ENCODE measurements around the gene RBM28.
"Not testable (repeated sequence)": the region's sequence is repeated elsewhere in the genome, so short reads cannot be mapped to it uniquely, and the experiment has no call there.

RBM28 gene

DNA sequence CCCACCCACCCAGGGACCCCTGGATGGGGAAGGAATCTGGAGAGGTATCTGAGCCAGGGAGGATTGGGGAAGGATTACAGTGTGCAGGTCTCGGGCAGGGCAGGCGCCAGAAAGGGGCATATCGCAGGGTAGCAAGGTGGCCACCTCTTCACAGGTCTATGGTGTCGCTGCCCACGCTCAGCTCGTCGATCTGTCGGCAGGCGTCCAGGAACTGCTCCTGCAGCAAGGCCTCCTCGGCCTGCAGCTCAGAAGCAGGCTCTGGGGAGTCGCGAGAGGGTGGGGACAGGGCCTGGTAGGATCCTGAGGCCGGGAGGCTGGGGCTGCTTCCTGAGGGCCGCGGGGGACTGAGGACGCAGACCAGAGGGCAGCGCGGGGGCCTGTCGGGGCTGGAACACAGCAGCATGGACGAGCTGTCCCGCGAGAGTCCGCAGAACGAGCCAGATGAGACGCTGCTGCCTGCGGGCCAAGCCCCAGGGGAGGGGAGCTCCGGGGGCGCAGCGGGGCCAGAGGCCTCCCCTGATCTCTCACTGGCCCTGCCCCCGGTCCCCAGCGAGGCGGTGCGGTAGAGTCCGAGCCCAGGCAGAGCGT, 7.1 kb upstream of the RBM28 start:
- no peak for DNase-seq (ENCODE audit: low read depth in 3 of 3)

GRCh38 chr7:128349466-128349825, 5.7 kb upstream of the RBM28 start:
- no peak for DNase-seq (ENCODE audit: low read depth in 3 of 3)

DNA sequence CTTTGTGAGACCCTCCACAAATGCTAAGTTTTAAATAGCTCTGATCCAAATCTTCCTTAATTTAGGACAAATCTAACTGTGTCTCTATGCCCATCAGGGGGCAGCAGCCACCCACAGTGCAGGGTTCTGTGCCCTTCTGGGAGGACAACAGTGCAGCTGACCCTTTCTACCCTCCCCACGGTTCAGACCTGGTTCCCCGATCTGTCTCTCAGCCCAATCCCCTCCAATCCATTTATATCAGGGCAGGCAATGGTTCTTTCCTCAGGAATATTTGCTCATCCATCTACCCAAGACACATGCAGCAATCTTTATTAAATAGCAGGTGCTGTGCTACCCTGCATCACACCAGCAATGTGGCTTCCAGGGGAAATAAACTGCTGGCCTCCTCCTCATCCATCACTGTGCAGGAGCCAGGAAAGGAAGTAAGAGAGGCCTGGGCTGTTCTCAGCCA, 4.0 kb upstream of the RBM28 start:
- DNase-seq (ENCODE audit: low read depth in 3 of 3), result peak in 1 of 3 donors; percentile 44

DNA sequence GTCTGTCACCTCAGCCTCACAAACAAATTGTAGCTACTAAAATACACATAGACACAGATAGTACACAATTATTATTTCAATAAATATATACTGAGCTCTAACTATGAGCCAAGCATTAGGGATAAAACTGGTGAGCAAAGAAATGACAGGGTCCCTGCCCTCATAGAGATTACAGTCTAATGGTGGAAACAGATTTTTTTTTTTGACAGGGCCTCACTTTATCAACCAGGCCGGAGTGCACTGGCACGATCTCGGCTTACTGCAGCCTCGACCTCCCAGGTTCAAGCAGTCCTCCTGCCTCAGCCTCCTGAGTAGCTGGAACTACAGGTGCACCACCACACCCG, 695 bp upstream of the RBM28 start:
- DNase-seq (ENCODE audit: low read depth in 3 of 3), result no peak

DNA sequence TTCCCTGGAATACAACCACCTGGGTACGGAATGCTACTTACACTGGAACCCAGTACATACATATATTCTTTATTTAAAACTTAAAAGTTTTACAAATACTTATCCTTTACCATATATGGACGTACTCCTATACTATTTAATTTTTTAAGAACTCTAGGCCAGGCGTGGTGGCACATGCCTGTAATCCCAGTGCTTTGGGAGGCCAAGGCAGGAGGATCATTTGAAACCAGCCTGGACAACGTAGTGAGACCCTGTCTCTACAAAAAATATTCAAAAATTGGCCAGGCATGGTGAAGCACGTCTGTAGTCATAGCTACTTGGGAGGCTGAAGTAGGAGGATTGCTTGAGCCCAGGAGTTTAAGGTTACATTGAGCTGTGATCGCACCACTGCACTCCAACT, 2.0 kb downstream of the RBM28 start:
- no peak for DNase-seq (ENCODE audit: low read depth in 3 of 3)

GRCh38 chr7:128335730-128336129, 8.0 kb downstream of the RBM28 start:
- DNase-seq (ENCODE audit: low read depth in 3 of 3), result no peak

- no peak for DNase-seq (ENCODE audit: low read depth in 3 of 3)
These were observed 19.4 kb downstream of the RBM28 start for GRCh38 chr7:128324368-128324680.

DNA sequence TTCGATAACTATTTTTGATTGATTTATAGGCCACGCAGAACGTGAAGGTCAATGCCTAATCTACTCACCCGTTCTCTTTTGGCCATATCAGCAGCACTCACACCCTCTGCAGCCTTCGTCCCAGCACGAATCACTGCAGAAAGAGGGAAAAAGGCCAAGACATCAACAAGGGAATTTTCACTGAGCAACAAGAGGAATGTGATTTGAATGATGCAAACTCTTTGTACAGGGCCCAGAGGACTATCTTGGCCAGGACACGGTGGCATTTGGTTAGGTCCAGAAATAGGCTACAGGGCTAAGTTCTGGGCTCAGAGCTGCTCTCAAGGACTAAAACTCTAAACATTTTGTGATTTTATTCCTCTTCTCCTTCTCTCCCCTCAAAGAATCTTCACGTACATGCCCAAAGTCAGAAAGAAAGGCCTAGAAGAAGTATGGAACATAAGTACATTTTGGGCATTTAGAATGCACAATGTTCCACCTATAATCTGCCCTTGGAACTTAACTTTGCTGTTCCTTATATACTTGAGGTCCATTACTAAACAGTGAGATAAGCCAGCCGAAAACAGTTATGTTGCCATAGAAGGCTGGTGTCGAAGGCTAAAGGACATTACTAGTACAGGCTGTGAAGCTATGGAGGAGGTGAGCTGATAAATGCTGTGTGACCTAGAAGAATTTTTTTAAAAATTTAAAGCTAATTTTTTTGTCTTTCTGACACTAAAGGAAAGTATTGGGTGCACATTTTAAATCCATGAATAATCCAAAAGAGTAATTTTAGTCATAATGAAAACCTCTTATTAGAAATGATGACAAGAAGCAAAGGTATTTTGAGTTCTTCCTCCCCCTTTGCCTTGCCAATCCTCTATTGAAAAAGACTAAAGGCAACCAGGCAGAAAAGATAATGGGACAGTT, 20.0 kb downstream of the RBM28 start:
- no peak for DNase-seq (ENCODE audit: low read depth in 3 of 3)

DNA sequence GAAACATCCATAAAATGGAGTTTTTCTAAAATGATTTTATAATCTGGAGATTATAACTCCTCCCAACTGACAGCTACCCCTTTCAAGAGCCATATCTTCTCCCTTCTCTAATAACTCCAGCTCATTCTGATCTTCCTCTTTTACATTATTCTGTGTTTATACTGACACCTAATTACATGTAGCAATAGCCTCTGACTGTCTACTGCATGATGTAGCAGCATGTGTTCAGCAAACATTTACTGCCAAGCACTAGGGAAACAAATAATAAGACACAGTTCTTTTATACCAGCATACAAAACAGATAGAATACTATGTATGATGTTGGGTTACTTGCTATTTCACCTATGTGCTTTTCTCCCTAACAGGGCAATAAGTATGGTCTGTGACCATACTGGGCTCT, 20.7 kb downstream of the RBM28 start:
- no peak for DNase-seq (ENCODE audit: low read depth in 3 of 3)

GRCh38 chr7:128322040-128322643, 21.6 kb downstream of the RBM28 start:
- no peak for DNase-seq (ENCODE audit: low read depth in 3 of 3)

GRCh38 chr7:128321044-128321422, 22.7 kb downstream of the RBM28 start:
- no peak for DNase-seq (ENCODE audit: low read depth in 3 of 3)

DNA sequence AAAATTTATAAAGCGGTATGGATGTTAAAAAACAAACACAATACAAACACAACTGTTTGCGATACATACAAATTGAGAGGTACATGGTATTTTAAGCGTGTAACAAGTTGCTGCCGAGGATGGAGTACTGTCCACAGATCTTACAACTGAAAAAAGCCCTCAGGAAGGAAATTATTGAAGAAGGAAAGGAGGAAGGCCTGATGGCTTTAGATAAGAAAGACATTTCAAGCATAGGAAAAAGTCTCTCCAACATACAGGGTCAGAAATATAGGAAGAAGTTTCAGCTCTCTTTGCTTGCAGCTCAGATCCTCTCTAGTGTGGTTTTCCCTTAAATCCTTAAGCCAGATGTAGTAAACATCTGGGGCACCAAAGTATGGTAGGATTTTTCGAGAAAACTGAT, 25.0 kb downstream of the RBM28 start:
- no peak for DNase-seq (ENCODE audit: low read depth in 3 of 3)

DNA sequence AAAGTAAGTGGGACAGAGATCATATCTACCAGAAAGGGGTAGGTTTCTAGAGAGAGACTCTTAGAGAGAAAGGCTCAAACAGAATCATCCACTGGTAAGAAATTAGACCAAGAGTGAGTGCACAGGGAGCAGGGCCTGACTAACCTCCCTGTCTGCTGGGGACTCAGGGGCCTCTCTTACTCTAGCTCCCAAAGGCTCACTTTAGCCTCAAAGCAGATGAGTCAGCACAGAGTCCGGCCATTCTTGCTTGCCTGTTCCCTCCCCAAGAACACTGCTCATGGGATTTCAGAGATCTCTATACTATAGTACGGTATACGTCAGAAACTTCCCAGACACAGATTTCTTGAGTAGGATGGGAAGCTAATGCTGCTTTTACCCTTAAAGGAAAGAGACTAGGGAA, 32.7 kb downstream of the RBM28 start:
- no peak for DNase-seq (ENCODE audit: low read depth in 3 of 3)

GRCh38 chr7:128310499-128310898, 33.2 kb downstream of the RBM28 start:
- DNase-seq (ENCODE audit: low read depth in 3 of 3), result no peak

- DNase-seq (ENCODE audit: low read depth in 3 of 3), result no peak
These were observed 33.7 kb downstream of the RBM28 start for GRCh38 chr7:128309976-128310375.

DNA sequence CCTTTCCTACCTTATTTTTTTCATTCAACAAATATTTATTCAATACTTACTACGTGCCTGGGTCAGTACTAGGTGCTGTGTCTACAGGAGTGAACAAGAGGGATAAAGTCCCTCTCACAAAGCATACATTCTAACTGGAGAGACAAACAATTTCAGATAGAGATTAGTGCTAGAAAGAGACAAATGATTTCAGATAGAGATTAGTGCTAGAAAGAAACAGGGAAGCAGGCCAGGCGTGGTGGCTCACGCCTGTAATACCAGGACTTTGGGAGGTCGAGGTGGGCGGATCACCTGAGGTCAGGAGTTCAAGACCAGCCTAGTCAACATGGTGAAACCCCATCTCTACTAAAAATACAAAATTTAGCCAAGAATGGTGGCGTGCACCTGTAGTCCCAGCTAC, 34.6 kb downstream of the RBM28 start:
- DNase-seq (ENCODE audit: low read depth in 3 of 3), result no peak

GRCh38 chr7:128307061-128307460, 36.6 kb downstream of the RBM28 start:
- DNase-seq (ENCODE audit: low read depth in 3 of 3), result no peak

DNA sequence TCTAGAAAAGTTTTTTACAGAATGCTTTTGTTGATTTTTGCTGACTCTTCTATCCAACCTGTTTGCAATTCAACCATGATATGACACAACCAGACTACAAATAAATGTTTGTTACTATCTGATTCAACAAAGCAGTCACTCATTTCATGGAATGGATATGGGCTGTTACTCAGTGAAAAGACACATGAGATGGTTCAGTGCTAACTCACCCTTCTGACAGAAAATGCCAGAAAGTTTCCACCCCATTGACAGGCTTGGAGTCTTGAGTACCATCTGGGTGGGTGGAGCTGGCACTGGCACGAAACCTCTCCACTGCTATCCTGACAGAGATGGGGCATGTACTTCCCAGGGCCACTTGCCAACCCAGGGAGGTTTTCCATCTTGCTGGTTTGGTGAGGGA, 39.5 kb downstream of the RBM28 start:
- DNase-seq (ENCODE audit: low read depth in 3 of 3), result no peak

GRCh38 chr7:128303643-128304042, 40.1 kb downstream of the RBM28 start:
- DNase-seq (ENCODE audit: low read depth in 3 of 3), result no peak

DNA sequence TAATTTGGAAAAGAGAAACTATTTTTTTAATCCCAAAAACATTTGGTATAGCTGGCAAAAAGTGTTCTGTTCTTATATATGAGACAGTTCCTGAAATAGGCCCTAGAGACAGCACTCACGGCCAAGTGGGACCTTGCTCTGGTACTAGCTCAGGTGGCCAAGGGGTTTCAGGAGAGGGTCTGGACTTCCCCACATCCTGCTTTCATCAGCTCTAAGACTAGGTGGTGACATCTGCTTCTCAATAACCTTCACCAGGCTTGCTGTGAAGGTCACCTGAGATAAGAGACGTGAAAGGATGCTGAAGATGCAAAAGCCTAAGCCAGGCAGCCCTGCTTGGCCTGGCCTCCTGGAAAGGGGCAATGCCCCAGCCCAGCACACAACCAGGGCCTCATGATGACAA, 40.6 kb downstream of the RBM28 start:
- no peak for DNase-seq (ENCODE audit: low read depth in 3 of 3)

- DNase-seq (ENCODE audit: low read depth in 3 of 3), result no peak
These were observed 41.6 kb downstream of the RBM28 start for GRCh38 chr7:128302139-128302538.

DNA sequence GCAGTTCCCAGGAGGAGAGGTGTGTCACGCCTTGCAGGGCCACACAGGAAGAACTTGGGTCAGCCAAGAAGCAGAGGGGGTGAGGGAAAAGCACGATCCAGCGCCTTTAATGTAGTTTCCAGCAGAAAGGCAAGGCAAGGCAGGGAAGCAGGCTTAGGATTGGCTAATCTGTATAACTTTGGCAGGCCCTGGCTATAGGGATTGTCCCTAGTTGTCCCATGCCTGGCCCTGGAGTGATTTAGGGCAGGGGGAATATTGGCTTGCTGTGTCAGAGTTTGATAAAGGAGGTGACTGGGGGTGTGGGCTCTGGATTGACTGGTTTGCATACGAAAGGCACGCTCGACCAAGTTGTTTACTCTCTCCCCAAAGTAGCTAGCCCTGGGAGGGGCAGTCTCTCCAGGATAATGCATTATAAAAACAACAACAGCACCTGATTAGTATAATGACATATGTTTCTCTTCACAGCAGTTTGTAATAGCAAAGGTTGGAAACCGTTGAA, 44.5 kb downstream of the RBM28 start:
- no peak for DNase-seq (ENCODE audit: low read depth in 3 of 3)

- not testable (repeated sequence) for DNase-seq (ENCODE audit: low read depth in 3 of 3)
These were observed 45.7 kb downstream of the RBM28 start for GRCh38 chr7:128298004-128298403.

All from stimulated activated CD4-positive, alpha-beta T cell treated with anti-CD3 and anti-CD28 coated beads, TNF-alpha, amount 100 ng/mL, for 48 hours (primary cell).